Posterior vena cava (tissue), 2 donors: ENCODE results near the gene CNN2. TPM values are rescaled to one million over a fixed set of nuclear protein-coding genes. Genes with fewer than 3 reads are reported as not detected.
A peak's percentile ranks its signal among the peaks of the same experiment; 100 is the strongest.
"Not testable (repeated sequence)": the region's sequence is repeated elsewhere in the genome, so short reads cannot be mapped to it uniquely, and the experiment has no call there.

Experiments
- DNase-seq: peaks from one replicate; pipeline ENCODE4 v3.0.0-alpha.2; 2020; ENCODE audit warnings: low spot score
- intact Hi-C, 2 donors: fragments of 100-400 bp; cut with DNase I; formaldehyde crosslinking; loops; one replicate each; pipeline versions ENCODE4 v1.14.1 to v1.14.2; 2022 to 2023
- total RNA-seq, 2 donors: library from RNA; stranded (reverse); fragmentation: NEBNext Ultra II Directional; extraction: Animal tissue kit (Norgen Biotek cat#: 25700); gene quantifications; one replicate each; pipeline ENCODE4 v1.2.1, GENCODE V29; 2021
- donor health status: DM: yes; HTN: yes; CAD: no.
- donor health status: DM: yes; HTN: yes; CAD: no.

Gene CNN2
- total RNA-seq, 2 donors from 2014 or later = 94.7 to 136 TPM

- intact Hi-C loops = loop anchor here in 1 of 2 donors (10.0 kb wide), 1 partner anchor 167 kb away; no protein-coding TSS in a partner anchor
- no peak for DNase-seq
These were observed 8.5 kb upstream of the CNN2 start for GRCh38 chr19:1017906-1018305.

GRCh38 chr19:1018393-1018792 lies 8.0 kb upstream of the CNN2 start:
- intact Hi-C loops = loop anchor here in 1 of 2 donors (10.0 kb wide), 1 partner anchor 166 kb away; no protein-coding TSS in a partner anchor
- DNase-seq = no peak

- DNase-seq = no peak
- intact Hi-C loops = loop anchor here in 1 of 2 donors (10.0 kb wide), 1 partner anchor 166 kb away; no protein-coding TSS in a partner anchor
These were observed 7.3 kb upstream of the CNN2 start for GRCh38 chr19:1018932-1019615.

GRCh38 chr19:1019616-1019961 lies 6.8 kb upstream of the CNN2 start:
- no peak for DNase-seq
- intact Hi-C loops = loop anchor here in 1 of 2 donors (10.0 kb wide), 1 partner anchor 165 kb away; no protein-coding TSS in a partner anchor

- intact Hi-C loops = loop anchor here in 1 of 2 donors (5.0 to 10.0 kb wide), 2 partner anchors 82 to 165 kb away; partner anchors contain the start of gene GPX4
- DNase-seq = no peak
These were observed 6.2 kb upstream of the CNN2 start for GRCh38 chr19:1019980-1020867.

- intact Hi-C loops = loop anchor here in 1 of 2 donors (5.0 kb wide), 1 partner anchor 81 kb away; the partner anchor contains the start of gene GPX4
- peak; percentile 99 for DNase-seq
These were observed 5.5 kb upstream of the CNN2 start, which contains the start of gene TMEM259 for GRCh38 chr19:1020868-1021425. Gene TMEM259 (minus strand): TSS chr19:1021123. CDS start chr19:1020996, 127 bp downstream.

GRCh38 chr19:1023883-1024188 lies 2.6 kb upstream of the CNN2 start:
- intact Hi-C loops = loop anchor here in 1 of 2 donors (5.0 kb wide), 1 partner anchor 78 kb away; the partner anchor contains the start of gene GPX4
- DNase-seq = not testable (repeated sequence)

- intact Hi-C loops = not testable (repeated sequence)
These were observed 1.3 kb upstream of the CNN2 start for GRCh38 chr19:1025080-1025479.

GRCh38 chr19:1026783-1027649 lies 608 bp downstream of the CNN2 start:
- intact Hi-C loops = no loop called here
- no peak for DNase-seq

More at GRCh38 chr19:1025080-1025479, 1.3 kb upstream of the CNN2 start:
- not testable (repeated sequence) for DNase-seq

GRCh38 chr19:1027650-1028061 lies 1.2 kb downstream of the CNN2 start:
- no peak for DNase-seq
- intact Hi-C loops = no loop called here

- intact Hi-C loops = no loop called here
- DNase-seq = peak; percentile 92
These were observed 1.9 kb downstream of the CNN2 start for GRCh38 chr19:1028062-1028926.

GRCh38 chr19:1032264-1032867 lies 6.0 kb downstream of the CNN2 start:
- intact Hi-C loops = no loop called here
- no peak for DNase-seq

- DNase-seq = no peak
- intact Hi-C loops = no loop called here
These were observed 9.7 kb downstream of the CNN2 start for GRCh38 chr19:1035998-1036621.

- DNase-seq = no peak
- intact Hi-C loops = no loop called here
These were observed 11.2 kb downstream of the CNN2 start for GRCh38 chr19:1037621-1038064.

- intact Hi-C loops = no loop called here
- no peak for DNase-seq
These were observed 12.7 kb downstream of the CNN2 start for GRCh38 chr19:1038978-1039645.
